GM13977 (cell line): ENCODE results near the gene FRAT1.
"Not testable (repeated sequence)": the region's sequence is repeated elsewhere in the genome, so short reads cannot be mapped to it uniquely, and the experiment has no call there.

ENCODE experiments used
- DNase-seq: peaks from one replicate; pipeline ENCODE4 v3.0.0; 2012; ENCODE audit warnings: low spot score
- in situ Hi-C: fragments of 300-500 bp; cut with MboI; formaldehyde crosslinking; loops from one replicate; pipeline ENCODE4 v1.12.0; 2022; ENCODE audit warnings: low sequenced_read_pairs, low pct_unique_long_range_greater_than_20kb, mixed read lengths, inconsistent platforms; ENCODE audit not compliant: unreplicated experiment
- TF ChIP-seq, protein P1 (sequence below): IDR thresholded peaks from 2 replicates; pipeline ENCODE4 v1.5.1; 2012; ENCODE audit warnings: mild to moderate bottlenecking, control low read depth; ENCODE audit not compliant: insufficient read depth; ENCODE audit errors: extremely low read depth, missing control alignments

Gene FRAT1

DNA sequence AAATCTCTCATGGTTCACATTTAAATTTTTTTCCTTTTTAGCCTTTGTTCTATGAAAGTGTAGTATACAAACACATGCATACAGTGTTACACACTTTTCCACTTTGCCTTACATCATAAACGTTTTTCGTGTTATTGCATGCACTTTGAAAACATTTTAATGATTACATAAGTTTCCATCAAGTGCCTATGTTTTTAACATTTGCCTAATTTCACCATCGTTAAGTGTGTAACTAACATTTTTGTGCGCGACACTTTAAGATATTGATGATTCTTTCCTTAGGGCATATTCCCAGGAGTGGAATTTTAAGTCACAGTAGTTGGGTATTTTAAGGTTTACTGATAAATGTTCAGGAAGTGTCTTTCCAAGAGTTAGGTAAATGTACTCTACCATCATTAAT lies 16.9 kb downstream of the FRAT1 start:
- TF ChIP-seq, protein P1, sequence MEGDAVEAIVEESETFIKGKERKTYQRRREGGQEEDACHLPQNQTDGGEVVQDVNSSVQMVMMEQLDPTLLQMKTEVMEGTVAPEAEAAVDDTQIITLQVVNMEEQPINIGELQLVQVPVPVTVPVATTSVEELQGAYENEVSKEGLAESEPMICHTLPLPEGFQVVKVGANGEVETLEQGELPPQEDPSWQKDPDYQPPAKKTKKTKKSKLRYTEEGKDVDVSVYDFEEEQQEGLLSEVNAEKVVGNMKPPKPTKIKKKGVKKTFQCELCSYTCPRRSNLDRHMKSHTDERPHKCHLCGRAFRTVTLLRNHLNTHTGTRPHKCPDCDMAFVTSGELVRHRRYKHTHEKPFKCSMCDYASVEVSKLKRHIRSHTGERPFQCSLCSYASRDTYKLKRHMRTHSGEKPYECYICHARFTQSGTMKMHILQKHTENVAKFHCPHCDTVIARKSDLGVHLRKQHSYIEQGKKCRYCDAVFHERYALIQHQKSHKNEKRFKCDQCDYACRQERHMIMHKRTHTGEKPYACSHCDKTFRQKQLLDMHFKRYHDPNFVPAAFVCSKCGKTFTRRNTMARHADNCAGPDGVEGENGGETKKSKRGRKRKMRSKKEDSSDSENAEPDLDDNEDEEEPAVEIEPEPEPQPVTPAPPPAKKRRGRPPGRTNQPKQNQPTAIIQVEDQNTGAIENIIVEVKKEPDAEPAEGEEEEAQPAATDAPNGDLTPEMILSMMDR: no peak
- in situ Hi-C loops: no loop called here
- no peak for DNase-seq

DNA sequence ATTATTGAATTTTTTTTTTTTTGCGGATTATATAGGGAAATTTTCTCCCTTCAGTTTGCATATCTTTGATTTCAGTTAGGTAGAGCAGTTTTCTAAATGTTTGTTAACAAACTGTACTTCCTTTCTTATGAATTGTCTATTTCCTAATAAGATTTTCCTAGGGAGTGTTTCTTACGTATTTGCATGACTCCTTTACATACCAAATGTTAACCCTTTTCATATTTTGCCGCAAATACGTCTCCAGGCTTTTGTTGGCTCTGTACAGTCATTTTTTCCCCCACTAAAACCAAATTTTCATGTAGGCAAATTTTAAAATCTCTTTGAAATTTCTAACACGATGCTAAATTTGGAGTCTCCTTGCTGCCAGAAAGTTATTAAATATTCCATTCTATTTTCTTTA lies 17.4 kb downstream of the FRAT1 start:
- TF ChIP-seq, protein P1: no peak
- DNase-seq: no peak
- in situ Hi-C loops: no loop called here

DNA sequence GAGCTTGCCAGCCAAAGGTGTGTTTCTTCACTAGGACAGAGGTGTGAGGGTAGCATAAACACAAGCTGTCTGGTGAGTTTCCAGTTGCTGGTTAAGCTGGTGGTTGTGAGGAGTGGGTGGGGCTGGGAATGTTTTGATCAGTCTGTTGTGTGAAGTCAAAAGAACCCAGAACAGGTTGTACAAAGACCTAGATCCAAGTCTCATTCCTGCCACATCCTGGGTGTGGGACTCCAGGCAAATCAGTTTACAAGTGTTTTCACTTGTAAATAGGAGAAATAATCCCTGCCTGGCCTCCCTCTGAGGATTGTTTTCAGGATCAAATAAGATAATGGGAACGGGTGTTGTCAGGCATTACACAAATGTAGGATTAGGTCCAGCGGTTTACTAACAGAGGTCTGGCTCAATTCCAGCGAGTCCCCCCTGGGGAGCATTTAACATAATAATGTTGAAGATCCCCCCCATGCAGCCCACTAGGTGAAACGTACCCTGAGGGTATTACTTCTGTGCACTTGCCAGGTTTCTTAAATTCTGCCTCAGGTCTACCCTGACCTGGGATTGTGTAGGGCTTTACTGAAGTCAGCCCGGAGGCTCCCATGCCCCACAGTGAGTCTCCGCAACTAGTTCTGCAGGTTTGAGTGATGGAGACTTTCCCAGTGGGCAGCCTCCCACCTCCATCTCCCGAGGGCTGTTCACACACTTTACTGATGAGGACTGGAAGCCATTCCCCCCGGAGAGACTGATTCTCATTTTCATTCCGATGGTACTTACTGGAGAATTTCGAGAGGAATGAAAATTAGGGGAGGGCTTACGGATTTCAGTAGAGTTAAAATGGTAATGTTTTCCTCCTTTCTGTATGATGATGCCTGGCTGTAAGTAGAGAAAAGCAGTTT lies 18.1 kb downstream of the FRAT1 start:
- in situ Hi-C loops: no loop called here
- TF ChIP-seq, protein P1: no peak
- no peak for DNase-seq

DNA sequence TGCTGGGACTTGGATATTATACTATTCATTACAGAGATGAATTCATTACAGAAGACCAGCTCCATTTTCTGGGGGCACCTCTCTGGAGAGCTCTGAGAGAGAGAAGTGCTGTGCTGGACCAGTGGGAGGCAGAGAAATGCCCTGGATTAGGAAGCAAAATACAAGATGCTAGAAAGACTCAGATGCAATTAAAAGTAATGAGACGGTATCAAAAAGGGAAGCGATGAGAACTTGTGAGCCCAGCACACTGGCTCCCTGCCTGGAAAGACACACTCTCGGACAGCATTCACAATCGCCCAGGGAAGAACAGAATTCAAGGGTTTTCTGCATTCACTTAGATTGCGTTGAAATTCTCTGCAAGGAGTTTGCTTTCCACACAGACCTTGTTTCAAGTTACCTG lies 19.0 kb downstream of the FRAT1 start:
- no peak for DNase-seq
- in situ Hi-C loops: no loop called here
- TF ChIP-seq, protein P1: no peak

DNA sequence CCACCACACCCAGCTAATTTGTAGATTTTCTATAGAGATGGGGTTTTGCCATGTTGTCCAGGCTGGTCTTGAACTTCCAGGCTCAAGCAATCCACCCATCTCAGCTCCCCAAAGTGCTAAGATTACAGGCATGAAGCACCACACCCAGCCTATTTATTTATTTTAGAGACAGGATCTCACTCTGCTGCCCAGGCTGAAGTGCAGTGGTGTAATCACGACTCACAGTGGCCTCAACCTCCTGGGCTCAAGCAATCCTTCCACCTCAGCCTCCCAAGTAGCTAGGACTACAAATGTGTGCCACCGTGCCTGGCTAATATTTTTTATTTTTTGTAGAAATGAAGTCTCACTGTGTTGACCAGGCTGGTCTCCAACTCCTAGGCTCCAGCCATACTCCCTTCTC lies 22.3 kb downstream of the FRAT1 start:
- TF ChIP-seq, protein P1: no peak
- no peak for DNase-seq
- in situ Hi-C loops: no loop called here

DNA sequence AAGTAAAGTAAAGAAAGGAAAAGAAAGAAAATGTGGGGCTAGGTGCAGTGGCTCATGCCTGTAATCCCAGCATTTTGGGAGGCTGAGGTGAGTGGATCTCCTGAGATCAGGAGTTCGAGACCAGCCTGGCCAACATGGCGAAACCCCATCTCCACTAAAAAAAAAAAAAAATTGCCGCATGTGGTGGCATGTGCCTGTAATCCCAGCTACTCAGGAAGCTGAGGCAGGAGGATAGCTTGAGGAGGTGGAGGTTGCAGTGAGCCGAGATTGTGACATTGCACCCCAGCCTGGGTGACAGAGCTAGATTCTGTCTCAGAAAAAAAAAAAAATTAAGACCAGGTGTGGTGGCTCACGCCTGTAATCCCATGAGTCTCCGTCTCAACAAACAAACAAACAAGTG lies 24.6 kb downstream of the FRAT1 start:
- DNase-seq, in situ Hi-C loops: not testable (repeated sequence)

DNA sequence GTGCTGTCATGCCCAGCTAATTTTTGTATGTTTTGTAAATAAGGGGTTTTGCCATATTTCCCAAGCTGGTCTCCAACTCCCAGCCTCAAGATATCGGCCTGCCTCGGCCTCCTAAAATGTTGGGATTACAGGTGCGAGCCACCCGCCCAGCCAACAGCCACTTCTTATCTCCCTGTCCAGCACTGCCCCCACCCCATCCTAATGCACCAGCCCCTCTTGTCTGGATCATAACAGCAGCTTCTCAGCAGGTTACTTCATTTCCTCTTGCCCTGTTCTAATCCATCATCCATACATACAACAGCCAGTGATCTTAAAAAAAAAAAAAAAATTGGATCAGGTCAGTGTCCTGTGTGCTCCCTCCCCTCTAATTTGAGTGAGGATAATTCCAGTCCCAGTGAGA lies 28.2 kb downstream of the FRAT1 start:
- in situ Hi-C loops: no loop called here
- TF ChIP-seq, protein P1: no peak
- no peak for DNase-seq
